Thyroid gland (tissue), 4 donors: Measurements from ENCODE around the gene LCN12.

Source experiments
- CTCF ChIP-seq, 6 experiments: fragments of 200-600 bp in 3 of 6; fragments of 450-650 bp in 3 of 6; sonication (generic) in 3 of 6; IDR thresholded peaks; one replicate each; pipeline ENCODE4 v1.5.1; 2016 to 2019; ENCODE audit warnings: antibody characterized with exemption in 6 of 6, mild to moderate bottlenecking in 2 of 6, inconsistent platforms in 1 of 6, moderate library complexity in 1 of 6
- POLR2A ChIP-seq, 2 donors: fragments of 450-650 bp; IDR thresholded peaks; one replicate each; pipeline ENCODE4 v1.6.1; 2017; ENCODE audit warnings: antibody characterized with exemption in 2 of 2, mild to moderate bottlenecking in 2 of 2, moderate library complexity in 1 of 2

DNA sequence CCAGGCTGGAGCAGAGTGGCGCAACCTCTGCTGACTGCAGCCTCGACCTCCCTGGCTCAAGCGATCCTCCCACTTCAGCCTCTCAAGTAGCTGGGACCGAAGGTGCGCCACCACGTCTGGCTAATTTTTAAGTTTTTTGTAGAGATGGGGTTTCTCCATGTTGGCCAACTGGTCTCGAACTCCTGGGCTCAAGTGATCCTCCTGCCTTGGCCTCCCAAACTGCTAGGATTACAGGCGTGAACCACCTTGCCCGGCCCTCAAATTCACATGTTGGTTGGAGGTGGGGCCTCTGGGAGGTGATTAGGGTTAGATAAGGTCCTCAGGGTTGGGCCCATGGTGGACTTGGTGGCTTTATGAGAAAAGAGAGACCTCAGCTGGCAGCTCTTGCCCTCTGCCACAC is 10.1 kb downstream of the LCN12 start:
- TF ChIP-seq POLR2A (IDR thresholded peaks at IDR 0.05) (no peak), CTCF (IDR thresholded peaks at IDR 0.05) (no peak)
